Panc1 (cell line): ENCODE results near the gene ENOX1.

Experiments
- CTCF ChIP-seq: fragments of 450-650 bp; IDR thresholded peaks from 2 replicates; pipeline ENCODE4 v1.5.1; 2017; ENCODE audit warnings: mild to moderate bottlenecking
- POLR2AphosphoS5 ChIP-seq: IDR thresholded peaks from 2 replicates; pipeline ENCODE4 v1.6.1; 2012; ENCODE audit warnings: mild to moderate bottlenecking, low read depth, low read length, moderate library complexity
- REST ChIP-seq, 2 experiments: IDR thresholded peaks; 2 replicates each; pipeline ENCODE4 v1.6.1; 2011 to 2012; ENCODE audit warnings: low read depth in 2 of 2, control low read depth in 1 of 2, low read length in 1 of 2, mild to moderate bottlenecking in 1 of 2, moderate library complexity in 1 of 2; ENCODE audit not compliant: insufficient read depth in 1 of 2
- TCF7L2 ChIP-seq: IDR thresholded peaks from 2 replicates; pipeline ENCODE4 v1.6.1; 2011; ENCODE audit warnings: mild to moderate bottlenecking, low read depth, low read length, inconsistent platforms

GRCh38 chr13:43470610-43471009 is 316.2 kb downstream of the ENOX1 start:
- TF ChIP-seq CTCF = no peak
- no peak for TF ChIP-seq REST (IDR thresholded peaks at IDR 0.05; ENCODE audit: insufficient read depth in 1 of 2, low read depth in 2 of 2, low read length in 1 of 2)
- no peak for TF ChIP-seq POLR2AphosphoS5
- no peak for TF ChIP-seq TCF7L2
